ENCODE measurements around the gene NRAP. TPM values are rescaled to one million over a fixed set of nuclear protein-coding genes. Genes with fewer than 3 reads are reported as not detected.

The NRAP gene
- polyA plus RNA-seq, 3 donors = not detected

DNA sequence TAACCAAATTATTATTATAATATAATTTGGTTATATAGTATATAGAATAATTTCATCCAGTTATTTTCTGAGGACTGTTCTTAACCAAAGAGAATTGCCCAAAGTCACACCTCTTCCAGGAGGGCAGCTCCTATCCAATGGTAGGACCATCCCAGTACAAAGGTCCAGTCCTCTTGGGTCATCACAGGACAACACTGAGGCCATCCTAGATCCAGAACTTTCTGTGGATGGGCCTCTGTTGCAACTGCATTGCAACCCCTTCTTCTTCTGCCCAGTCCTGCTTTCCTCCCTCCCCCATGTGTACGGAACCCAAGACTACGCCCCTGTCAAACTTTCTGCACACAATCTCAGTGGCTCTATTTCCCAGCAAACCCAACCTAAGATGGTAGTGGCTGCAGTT, 116.4 kb downstream of the NRAP start:
- no peak overlapping the region for H2AFZ ChIP-seq (ENCODE audit: insufficient read depth, low read depth, low read length, poor library complexity, severe bottlenecking)
- H3K27me3 ChIP-seq (ENCODE audit: control insufficient read depth in 2 of 2, insufficient read depth in 2 of 2, low read length in 2 of 2) = no peaks in the 10 kb centered on the region
- Mint-ChIP-seq H3K4me3 (no peak overlapping the region), H3K27ac (no peak overlapping the region), H3K4me1 (no peaks in the 10 kb centered on the region), H3K9me3 (peaks cover 0 to 1% (median 0%) of the 10 kb centered on the region in 7 donors), H3K36me3 (no peaks in the 10 kb centered on the region), H3K27me3 (ENCODE audit: low read depth in 3 of 3) (peaks cover 0 to 4% (median 0%) of the 10 kb centered on the region in 3 donors)
- no peak overlapping the region for H3K4me3 ChIP-seq (replicated peaks in 1 of 3; ENCODE audit: low read depth in 2 of 3, low read length in 3 of 3)
- no peaks in the 10 kb centered on the region for H3K79me2 ChIP-seq (ENCODE audit: insufficient read depth, low read length)
- H4K20me1 ChIP-seq (ENCODE audit: insufficient read depth, low read length) = no peaks in the 10 kb centered on the region
- WGBS (ENCODE audit: insufficient coverage) = no CpG with 5 or more reads among the region's 2 CpGs
- no peaks in the 10 kb centered on the region for H3K4me1 ChIP-seq (ENCODE audit: control insufficient read depth in 1 of 2, insufficient read depth in 2 of 2, low read length in 2 of 2)
- no peak overlapping the region for H3K27ac ChIP-seq (ENCODE audit: low read depth in 1 of 2, low read length in 2 of 2)
- no peak overlapping the region for H3K4me2 ChIP-seq (replicated peaks; ENCODE audit: extremely low read depth, low read length, poor library complexity, severe bottlenecking)
- H3K36me3 ChIP-seq (replicated peaks in 1 of 2; ENCODE audit: control insufficient read depth in 1 of 2, insufficient read depth in 2 of 2, low read length in 2 of 2) = no peaks in the 10 kb centered on the region
- no peaks in the 10 kb centered on the region for H3K9me3 ChIP-seq (replicated peaks in 1 of 2; ENCODE audit: control insufficient read depth in 1 of 2, insufficient read depth in 1 of 2, low read length in 2 of 2)
- intact Hi-C loops (cut with micrococcal nuclease) = no loop called here
- H3K9ac ChIP-seq (ENCODE audit: insufficient read depth, low read length, poor library complexity, severe bottlenecking) = no peak overlapping the region
- DNase-seq = no peak
- TF ChIP-seq, protein P1, sequence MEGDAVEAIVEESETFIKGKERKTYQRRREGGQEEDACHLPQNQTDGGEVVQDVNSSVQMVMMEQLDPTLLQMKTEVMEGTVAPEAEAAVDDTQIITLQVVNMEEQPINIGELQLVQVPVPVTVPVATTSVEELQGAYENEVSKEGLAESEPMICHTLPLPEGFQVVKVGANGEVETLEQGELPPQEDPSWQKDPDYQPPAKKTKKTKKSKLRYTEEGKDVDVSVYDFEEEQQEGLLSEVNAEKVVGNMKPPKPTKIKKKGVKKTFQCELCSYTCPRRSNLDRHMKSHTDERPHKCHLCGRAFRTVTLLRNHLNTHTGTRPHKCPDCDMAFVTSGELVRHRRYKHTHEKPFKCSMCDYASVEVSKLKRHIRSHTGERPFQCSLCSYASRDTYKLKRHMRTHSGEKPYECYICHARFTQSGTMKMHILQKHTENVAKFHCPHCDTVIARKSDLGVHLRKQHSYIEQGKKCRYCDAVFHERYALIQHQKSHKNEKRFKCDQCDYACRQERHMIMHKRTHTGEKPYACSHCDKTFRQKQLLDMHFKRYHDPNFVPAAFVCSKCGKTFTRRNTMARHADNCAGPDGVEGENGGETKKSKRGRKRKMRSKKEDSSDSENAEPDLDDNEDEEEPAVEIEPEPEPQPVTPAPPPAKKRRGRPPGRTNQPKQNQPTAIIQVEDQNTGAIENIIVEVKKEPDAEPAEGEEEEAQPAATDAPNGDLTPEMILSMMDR (IDR thresholded peaks at IDR 0.05) = no peak

DNA sequence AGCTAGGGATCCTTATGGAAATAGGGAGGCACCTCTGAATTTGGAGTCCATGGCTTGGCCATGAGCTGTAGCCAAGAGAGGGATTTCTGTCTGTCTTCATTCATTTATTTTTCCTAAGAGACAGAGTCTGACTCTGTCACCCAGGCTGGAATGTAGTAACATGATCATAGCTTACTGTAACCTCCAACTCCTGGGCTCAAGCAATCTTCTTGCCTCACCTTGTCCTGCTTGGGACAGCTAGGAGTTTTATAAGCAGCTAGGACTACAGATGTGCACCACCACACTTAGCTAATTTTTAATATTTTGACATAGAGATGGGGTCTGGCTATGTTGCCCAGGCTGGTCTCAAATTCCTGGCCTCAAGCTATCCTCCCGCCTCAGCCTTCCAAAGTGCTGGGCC, 119.4 kb downstream of the NRAP start:
- H3K9ac ChIP-seq (ENCODE audit: insufficient read depth, low read length, poor library complexity, severe bottlenecking) = no peak overlapping the region
- H3K27me3 ChIP-seq (ENCODE audit: control insufficient read depth in 2 of 2, insufficient read depth in 2 of 2, low read length in 2 of 2) = no peaks in the 10 kb centered on the region
- no peaks in the 10 kb centered on the region for H4K20me1 ChIP-seq (ENCODE audit: insufficient read depth, low read length)
- H3K4me3 ChIP-seq (replicated peaks in 1 of 3; ENCODE audit: low read depth in 2 of 3, low read length in 3 of 3) = no peak overlapping the region
- H3K4me2 ChIP-seq (replicated peaks; ENCODE audit: extremely low read depth, low read length, poor library complexity, severe bottlenecking) = no peak overlapping the region
- H3K27ac ChIP-seq (ENCODE audit: low read depth in 1 of 2, low read length in 2 of 2) = no peak overlapping the region
- no peak overlapping the region for H2AFZ ChIP-seq (ENCODE audit: insufficient read depth, low read depth, low read length, poor library complexity, severe bottlenecking)
- Mint-ChIP-seq H3K27me3 (ENCODE audit: low read depth in 3 of 3) (peaks cover 0 to 4% (median 2%) of the 10 kb centered on the region in 3 donors), H3K9me3 (no peaks in the 10 kb centered on the region), H3K27ac (no peak overlapping the region), H3K36me3 (no peaks in the 10 kb centered on the region), H3K4me1 (peaks cover under 1% of the 10 kb centered on the region), H3K4me3 (no peak overlapping the region)
- WGBS (ENCODE audit: insufficient coverage) = 82% methylated on average over 1 of the region's 1 CpG
- no peaks in the 10 kb centered on the region for H3K36me3 ChIP-seq (replicated peaks in 1 of 2; ENCODE audit: control insufficient read depth in 1 of 2, insufficient read depth in 2 of 2, low read length in 2 of 2)
- TF ChIP-seq, protein P1 (IDR thresholded peaks at IDR 0.05) = no peak
- no peaks in the 10 kb centered on the region for H3K9me3 ChIP-seq (replicated peaks in 1 of 2; ENCODE audit: control insufficient read depth in 1 of 2, insufficient read depth in 1 of 2, low read length in 2 of 2)
- no peaks in the 10 kb centered on the region for H3K4me1 ChIP-seq (ENCODE audit: control insufficient read depth in 1 of 2, insufficient read depth in 2 of 2, low read length in 2 of 2)
- no peak for DNase-seq
- no peaks in the 10 kb centered on the region for H3K79me2 ChIP-seq (ENCODE audit: insufficient read depth, low read length)
- intact Hi-C loops (cut with micrococcal nuclease) = no loop called here
